Breast epithelium (tissue), 4 donors: ENCODE data around the gene MMAB. TPM values are rescaled to one million over a fixed set of nuclear protein-coding genes. Genes with fewer than 3 reads are reported as not detected.

ENCODE experiments used
- DNase-seq, 2 donors: peaks; one replicate each; pipeline ENCODE4 v3.0.0-alpha.2; 2019; ENCODE audit warnings: low spot score in 2 of 2
- H3K27ac ChIP-seq, 2 donors: fragments of 200-600 bp; sonication (generic) in 1 of 2; one replicate each; pipeline ENCODE4 v1.5.1; 2016 to 2019; ENCODE audit warnings: mild to moderate bottlenecking in 1 of 2
- H3K27me3 ChIP-seq, 2 donors: fragments of 200-600 bp; sonication (generic) in 1 of 2; one replicate each; pipeline versions ENCODE4 v1.5.1 to v1.6.0; 2017 to 2019; ENCODE audit warnings: control low read depth in 1 of 2, mild to moderate bottlenecking in 1 of 2
- H3K36me3 ChIP-seq: fragments of 200-600 bp; one replicate; pipeline ENCODE4 v1.5.1; 2019
- H3K4me1 ChIP-seq, 2 donors: fragments of 200-600 bp; sonication (generic); one replicate each; pipeline ENCODE4 v1.5.1; 2016 to 2019; ENCODE audit warnings: control low read depth in 1 of 2
- H3K4me3 ChIP-seq, 3 donors: fragments of 200-600 bp; sonication (generic); 1 replicate in 2 of 3; 2 replicates in 1 of 3; pipeline ENCODE4 v1.5.1; 2016 to 2019; ENCODE audit warnings: mild to moderate bottlenecking in 3 of 3, moderate library complexity in 2 of 3
- H3K9me3 ChIP-seq, 2 donors: fragments of 200-600 bp; sonication (generic) in 1 of 2; one replicate each; pipeline ENCODE4 v1.5.1; 2016 to 2019; ENCODE audit warnings: control low read depth in 1 of 2
- CTCF ChIP-seq, 3 donors: fragments of 450-650 bp; IDR thresholded peaks; one replicate each; pipeline ENCODE4 v1.5.1; 2016 to 2017; ENCODE audit warnings: antibody characterized with exemption in 3 of 3, mild to moderate bottlenecking in 3 of 3, moderate library complexity in 3 of 3
- POLR2A ChIP-seq: fragments of 450-650 bp; IDR thresholded peaks from one replicate; pipeline ENCODE4 v1.6.1; 2016; ENCODE audit warnings: antibody characterized with exemption, mild to moderate bottlenecking, moderate library complexity
- POLR2AphosphoS5 ChIP-seq, 3 donors: sonication (generic); formaldehyde crosslinking; IDR thresholded peaks; one replicate each; pipeline ENCODE4 v1.6.1; 2017; ENCODE audit warnings: antibody characterized with exemption in 3 of 3
- intact Hi-C: fragments of 100-400 bp; cut with DNase I; formaldehyde crosslinking; loops from one replicate; pipeline ENCODE4 v1.15.1; 2023; ENCODE audit warnings: low total_unique reads
- total RNA-seq, 3 donors: library from RNA; depleted of rRNA; stranded (reverse); fragments of >200 nt; gene quantifications; one replicate each; pipeline ENCODE4 v1.1.0, GENCODE V29; 2016

Gene MMAB
- total RNA-seq, 3 donors from 2014 or later, result 23.9 to 29.1 (median 28.6) TPM

GRCh38 chr12:109612975-109613502 lies 39.7 kb upstream of the MMAB start:
- Histone ChIP-seq H3K27ac (no peak overlapping the region), H3K9me3 (no peaks in the 10 kb centered on the region), H3K4me1 (no peaks in the 10 kb centered on the region), H3K4me3 (no peak overlapping the region), H3K27me3 (peaks cover 0 to 8% of the 10 kb centered on the region in 2 donors), H3K36me3 (no peaks in the 10 kb centered on the region)
- intact Hi-C loops, result no loop called here
- TF ChIP-seq POLR2AphosphoS5 (IDR thresholded peaks at IDR 0.05), result no peak
- TF ChIP-seq POLR2A, result no peak
- DNase-seq, result no peak

- DNase-seq, result no peak
- H3K4me1 ChIP-seq, result no peaks in the 10 kb centered on the region
- intact Hi-C loops, result no loop called here
- H3K4me3 ChIP-seq, result no peak overlapping the region
- H3K27ac ChIP-seq, result no peak overlapping the region
- no peaks in the 10 kb centered on the region for H3K36me3 ChIP-seq
- peaks cover 0 to 8% of the 10 kb centered on the region in 2 donors for H3K27me3 ChIP-seq
- TF ChIP-seq POLR2AphosphoS5 (IDR thresholded peaks at IDR 0.05), result no peak
- no peak for TF ChIP-seq POLR2A
- no peak for TF ChIP-seq CTCF (IDR thresholded peaks at IDR 0.05)
- H3K9me3 ChIP-seq, result no peaks in the 10 kb centered on the region
Measured at GRCh38 chr12:109612003-109612402, 38.7 kb upstream of the MMAB start.

GRCh38 chr12:109611223-109611622 lies 37.9 kb upstream of the MMAB start:
- Histone ChIP-seq H3K27ac (no peak overlapping the region), H3K36me3 (no peaks in the 10 kb centered on the region), H3K4me3 (no peak overlapping the region), H3K27me3 (peaks cover 0 to 8% of the 10 kb centered on the region in 2 donors), H3K9me3 (no peaks in the 10 kb centered on the region), H3K4me1 (no peaks in the 10 kb centered on the region)
- TF ChIP-seq CTCF (IDR thresholded peaks at IDR 0.05), result no peak
- TF ChIP-seq POLR2A, result no peak
- no peak for TF ChIP-seq POLR2AphosphoS5 (IDR thresholded peaks at IDR 0.05)
- DNase-seq, result no peak
- intact Hi-C loops, result no loop called here

- Histone ChIP-seq H3K36me3 (no peaks in the 10 kb centered on the region), H3K4me3 (no peak overlapping the region), H3K4me1 (no peaks in the 10 kb centered on the region), H3K9me3 (no peaks in the 10 kb centered on the region), H3K27me3 (peaks cover 0 to 8% of the 10 kb centered on the region in 2 donors), H3K27ac (no peak overlapping the region)
- DNase-seq, result no peak
- intact Hi-C loops, result no loop called here
- TF ChIP-seq CTCF (IDR thresholded peaks at IDR 0.05), result no peak
- TF ChIP-seq POLR2AphosphoS5 (IDR thresholded peaks at IDR 0.05), result no peak
- no peak for TF ChIP-seq POLR2A
Measured at GRCh38 chr12:109610523-109610922, 37.2 kb upstream of the MMAB start.

- intact Hi-C loops, result no loop called here
- Histone ChIP-seq H3K27me3 (peaks cover 0 to 8% of the 10 kb centered on the region in 2 donors), H3K36me3 (no peaks in the 10 kb centered on the region), H3K27ac (no peak overlapping the region), H3K4me1 (no peaks in the 10 kb centered on the region), H3K9me3 (no peaks in the 10 kb centered on the region), H3K4me3 (no peak overlapping the region)
- no peak for TF ChIP-seq POLR2AphosphoS5 (IDR thresholded peaks at IDR 0.05)
- TF ChIP-seq POLR2A, result no peak
- TF ChIP-seq CTCF (IDR thresholded peaks at IDR 0.05), result no peak
- no peak for DNase-seq
Measured at GRCh38 chr12:109609342-109609741, 36.0 kb upstream of the MMAB start.

GRCh38 chr12:109608793-109609192 lies 35.5 kb upstream of the MMAB start:
- Histone ChIP-seq H3K4me1 (no peaks in the 10 kb centered on the region), H3K9me3 (no peaks in the 10 kb centered on the region), H3K27ac (no peak overlapping the region), H3K36me3 (no peaks in the 10 kb centered on the region), H3K27me3 (peaks cover 0 to 8% of the 10 kb centered on the region in 2 donors), H3K4me3 (no peak overlapping the region)
- no peak for DNase-seq
- intact Hi-C loops, result no loop called here
- TF ChIP-seq POLR2AphosphoS5 (IDR thresholded peaks at IDR 0.05) (no peak), POLR2A (no peak), CTCF (IDR thresholded peaks at IDR 0.05) (no peak)
